K562 (cell line): ENCODE results near the gene RUNDC1. TPM values are rescaled to one million over a fixed set of nuclear protein-coding genes. Genes with fewer than 3 reads are reported as not detected.

Experiments used
- ADNP ChIP-seq: fragments of 200-800 bp; sonication (Bioruptor generic); IDR thresholded peaks from 2 replicates; pipeline ENCODE4 v1.6.1; 2016; ENCODE audit warnings: missing genetic modification characterization, missing compliant biosample characterization
- BRD9 ChIP-seq: fragments of 450-650 bp; IDR thresholded peaks from 2 replicates; pipeline ENCODE4 v1.6.1; 2018; ENCODE audit warnings: low read depth; ENCODE audit not compliant: partially characterized antibody
- CBX3 ChIP-seq, 2 experiments: IDR thresholded peaks; 1 replicate in 1 of 2; 2 replicates in 1 of 2; pipeline ENCODE4 v1.6.1; 2012; ENCODE audit warnings: inconsistent platforms in 2 of 2, low read length in 2 of 2, borderline replicate concordance in 1 of 2, control low read depth in 1 of 2
- CREM ChIP-seq: IDR thresholded peaks from 2 replicates; pipeline ENCODE4 v1.6.1; 2014; ENCODE audit warnings: antibody characterized with exemption, low read depth
- ELF2 ChIP-seq: fragments of 250-450 bp; sonication (Bioruptor Pico); IDR thresholded peaks from 2 replicates; pipeline ENCODE4 v1.5.0; 2021; ENCODE audit warnings: mild to moderate bottlenecking
- HCFC1 ChIP-seq: IDR thresholded peaks from 2 replicates; pipeline ENCODE4 v1.6.1; 2012; ENCODE audit warnings: low read depth, low read length, improper control_type of control experiment
- LEF1 ChIP-seq: fragments of 450-650 bp; IDR thresholded peaks from 2 replicates; pipeline ENCODE4 v1.6.1; 2016; ENCODE audit warnings: mild to moderate bottlenecking
- MLLT1 ChIP-seq, 2 experiments: fragments of 450-650 bp; IDR thresholded peaks; 2 replicates each; pipeline ENCODE4 v1.6.1; 2016
- POLR2AphosphoS2 ChIP-seq: IDR thresholded peaks from 2 replicates; pipeline ENCODE4 v1.6.1; 2012; ENCODE audit warnings: low read length, improper control_type of control experiment
- PRDM10 ChIP-seq: fragments of 450-650 bp; IDR thresholded peaks from 2 replicates; pipeline ENCODE4 v1.6.1; 2018; ENCODE audit not compliant: partially characterized antibody
- REST ChIP-seq, 2 experiments: fragments of 450-650 bp; formaldehyde crosslinking in 1 of 2; IDR thresholded peaks; 2 replicates each; pipeline versions ENCODE4 v1.4.0 to v1.6.1; 2014 to 2020; ENCODE audit warnings: mild to moderate bottlenecking in 2 of 2, borderline replicate concordance in 1 of 2, low read depth in 1 of 2
- SMARCA5 ChIP-seq: fragments of 450-650 bp; IDR thresholded peaks from 2 replicates; pipeline ENCODE4 v1.6.1; 2016
- TRIM28 ChIP-seq: fragments of 450-650 bp; IDR thresholded peaks from 2 replicates; pipeline ENCODE4 v1.6.1; 2017
- polyA plus RNA-seq, 8 experiments: library from polyadenylated mRNA; depleted of rRNA in 4 of 8; stranded (reverse) in 5 of 8; unstranded in 3 of 8; fragments of >200 nt; fragmentation: Nextera tagmentation in 2 of 8; fragmentation: Illumina TruSeq in 1 of 8; extraction: Ambion mirVana in 2 of 8; extraction: Trizol in 1 of 8; gene quantifications; 2 replicates each; pipeline versions ENCODE4 v1.2.1 to v1.2.3, GENCODE V29; 2011 to 2014; ENCODE audit warnings: inconsistent platforms in 1 of 8, missing spikeins in 1 of 8
- total RNA-seq, 7 experiments: library from RNA; depleted of rRNA in 6 of 7; stranded (reverse); fragments of >200 nt in 6 of 7; fragmentation: Illumina TruSeq in 2 of 7; extraction: Trizol in 2 of 7; gene quantifications; 2 replicates each; pipeline versions ENCODE4 v1.2.1 to v1.2.3, GENCODE V29; 2011 to 2021; ENCODE audit warnings: low replicate concordance in 1 of 7

The RUNDC1 gene
- total and polyA plus RNA-seq, 9 of the 15 experiments (the other 6 are each of a cell fraction or from before 2014, with no cell fraction given), result 3.4 to 12.6 (median 9.4) TPM

- peak; percentile 59 for TF ChIP-seq PRDM10
- no peak for TF ChIP-seq LEF1
- TF ChIP-seq HCFC1, result peak; percentile 37; the same call in 1 of the 2 replicates
- peak; percentile 73; the same call in 1 of the 2 replicates for TF ChIP-seq REST (IDR thresholded peaks at IDR 0.05; ENCODE audit: borderline replicate concordance)
- TF ChIP-seq REST (CRISPR knock-in tag; IDR thresholded peaks at IDR 0.05; ENCODE audit: low read depth), result no peak
- TF ChIP-seq BRD9, result peak; percentile 81
- TF ChIP-seq TRIM28, result peak; percentile 66; the same call in 1 of the 2 replicates
- 0 out of 2 replicates have a peak, but pooled peaks have one; percentile 48 for TF ChIP-seq ADNP (tag)
- TF ChIP-seq POLR2AphosphoS2, result no peak
- 0 out of 2 replicates have a peak, but pooled peaks have one; percentile 32 for TF ChIP-seq CREM
- no peak for TF ChIP-seq ELF2 (CRISPR knock-in tag)
- TF ChIP-seq MLLT1 (IDR thresholded peaks at IDR 0.05), result no peak
- TF ChIP-seq CBX3 (IDR thresholded peaks at IDR 0.05; ENCODE audit: borderline replicate concordance in 1 of 2, low read length in 2 of 2), result peak in 1 of 2 experiments; percentile 38; a peak in 1 of 3 replicates
- peak; percentile 76 for TF ChIP-seq SMARCA5
These were observed 26.5 kb downstream of the RUNDC1 start, which contains the start of gene IFI35 (continued) for GRCh38 chr17:43006639-43007551.
